ENCODE data around the gene MGAT5B.

- TF ChIP-seq HOXA7 (CRISPR knock-in tag; IDR thresholded peaks at IDR 0.05) (no peak), CBFB (CRISPR knock-in tag; IDR thresholded peaks at IDR 0.05) (no peak), FOXM1 (CRISPR knock-in tag; IDR thresholded peaks at IDR 0.05) (no peak), SUZ12 (IDR thresholded peaks at IDR 0.05; ENCODE audit: low read depth, low read length) (no peak), ZNF329 (CRISPR knock-in tag; IDR thresholded peaks at IDR 0.05; ENCODE audit: low read depth) (no peak), YY1 (IDR thresholded peaks at IDR 0.05; ENCODE audit: insufficient read depth, insufficient replicate concordance, low read depth, low read length) (no peak), NR2F1 (CRISPR knock-in tag; IDR thresholded peaks at IDR 0.05) (no peak), ARHGAP35 (CRISPR knock-in tag; IDR thresholded peaks at IDR 0.05; ENCODE audit: borderline replicate concordance) (no peak), GABPA (IDR thresholded peaks at IDR 0.05; ENCODE audit: low read depth, low read length) (no peak), GABPA (CRISPR knock-in tag; IDR thresholded peaks at IDR 0.05; ENCODE audit: low read depth) (no peak), GZF1 (CRISPR knock-in tag; IDR thresholded peaks at IDR 0.05) (no peak), SKIL (CRISPR knock-in tag; IDR thresholded peaks at IDR 0.05; ENCODE audit: borderline replicate concordance) (no peak), POLR2A (IDR thresholded peaks at IDR 0.05; ENCODE audit: insufficient read depth in 1 of 2, low read depth in 2 of 2, low read length in 2 of 2) (no peak)
- TF ChIP-seq, protein P1, sequence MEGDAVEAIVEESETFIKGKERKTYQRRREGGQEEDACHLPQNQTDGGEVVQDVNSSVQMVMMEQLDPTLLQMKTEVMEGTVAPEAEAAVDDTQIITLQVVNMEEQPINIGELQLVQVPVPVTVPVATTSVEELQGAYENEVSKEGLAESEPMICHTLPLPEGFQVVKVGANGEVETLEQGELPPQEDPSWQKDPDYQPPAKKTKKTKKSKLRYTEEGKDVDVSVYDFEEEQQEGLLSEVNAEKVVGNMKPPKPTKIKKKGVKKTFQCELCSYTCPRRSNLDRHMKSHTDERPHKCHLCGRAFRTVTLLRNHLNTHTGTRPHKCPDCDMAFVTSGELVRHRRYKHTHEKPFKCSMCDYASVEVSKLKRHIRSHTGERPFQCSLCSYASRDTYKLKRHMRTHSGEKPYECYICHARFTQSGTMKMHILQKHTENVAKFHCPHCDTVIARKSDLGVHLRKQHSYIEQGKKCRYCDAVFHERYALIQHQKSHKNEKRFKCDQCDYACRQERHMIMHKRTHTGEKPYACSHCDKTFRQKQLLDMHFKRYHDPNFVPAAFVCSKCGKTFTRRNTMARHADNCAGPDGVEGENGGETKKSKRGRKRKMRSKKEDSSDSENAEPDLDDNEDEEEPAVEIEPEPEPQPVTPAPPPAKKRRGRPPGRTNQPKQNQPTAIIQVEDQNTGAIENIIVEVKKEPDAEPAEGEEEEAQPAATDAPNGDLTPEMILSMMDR (CRISPR knock-in tag; IDR thresholded peaks at IDR 0.05) = no peak
Measured at GRCh38 chr17:76847031-76847430, 21.2 kb upstream of the MGAT5B start.

Data from HepG2 (cell line).